Mucosa of stomach (tissue), 1 donor: ENCODE measurements around the gene CALD1.

ENCODE experiments used
- H3K27me3 ChIP-seq: one replicate; pipeline ENCODE4 v1.7.0; 2013; ENCODE audit warnings: mild to moderate bottlenecking, low read length; ENCODE audit not compliant: control insufficient read depth, insufficient read depth
- H3K36me3 ChIP-seq: one replicate; pipeline ENCODE4 v1.7.0; 2013; ENCODE audit warnings: low read length; ENCODE audit not compliant: control insufficient read depth, insufficient read depth
- H3K4me1 ChIP-seq: one replicate; pipeline ENCODE4 v1.7.0; 2013; ENCODE audit warnings: mild to moderate bottlenecking, low read length; ENCODE audit not compliant: control insufficient read depth, insufficient read depth
- H3K4me3 ChIP-seq: one replicate; pipeline ENCODE4 v1.7.0; 2013; ENCODE audit warnings: low read length
- H3K9ac ChIP-seq: one replicate; pipeline ENCODE4 v1.7.0; 2013; ENCODE audit warnings: mild to moderate bottlenecking, low read length, moderate library complexity
- H3K9me3 ChIP-seq: one replicate; pipeline ENCODE4 v1.7.0; 2013; ENCODE audit warnings: mild to moderate bottlenecking, low read length, moderate library complexity; ENCODE audit not compliant: control insufficient read depth
- donor health status: Pancreatic carcinoma.

The CALD1 gene

GRCh38 chr7:134943785-134944400 is 164.5 kb downstream of the CALD1 start:
- no peak overlapping the region for H3K9ac ChIP-seq
- no peak overlapping the region for H3K4me3 ChIP-seq
- H3K36me3 ChIP-seq = no peaks in the 10 kb centered on the region
- H3K27me3 ChIP-seq = no peaks in the 10 kb centered on the region
- no peaks in the 10 kb centered on the region for H3K9me3 ChIP-seq
- no peaks in the 10 kb centered on the region for H3K4me1 ChIP-seq

- Histone ChIP-seq H3K27me3 (no peaks in the 10 kb centered on the region), H3K4me1 (no peaks in the 10 kb centered on the region), H3K36me3 (no peaks in the 10 kb centered on the region), H3K4me3 (no peak overlapping the region), H3K9ac (no peak overlapping the region), H3K9me3 (no peaks in the 10 kb centered on the region)
Observed at GRCh38 chr7:134945691-134946090, 166.3 kb downstream of the CALD1 start.

- Histone ChIP-seq H3K4me3 (no peak overlapping the region), H3K27me3 (no peaks in the 10 kb centered on the region), H3K9me3 (no peaks in the 10 kb centered on the region), H3K36me3 (no peaks in the 10 kb centered on the region), H3K9ac (no peak overlapping the region), H3K4me1 (no peaks in the 10 kb centered on the region)
Observed at GRCh38 chr7:134946260-134946659, 166.8 kb downstream of the CALD1 start.

GRCh38 chr7:134947329-134947728 is 167.9 kb downstream of the CALD1 start:
- Histone ChIP-seq H3K4me3 (no peak overlapping the region), H3K27me3 (no peaks in the 10 kb centered on the region), H3K9ac (no peak overlapping the region), H3K36me3 (no peaks in the 10 kb centered on the region), H3K4me1 (no peaks in the 10 kb centered on the region), H3K9me3 (no peaks in the 10 kb centered on the region)

GRCh38 chr7:134947831-134948230 is 168.4 kb downstream of the CALD1 start:
- Histone ChIP-seq H3K4me1 (no peaks in the 10 kb centered on the region), H3K9me3 (no peaks in the 10 kb centered on the region), H3K4me3 (no peak overlapping the region), H3K27me3 (no peaks in the 10 kb centered on the region), H3K9ac (no peak overlapping the region), H3K36me3 (no peaks in the 10 kb centered on the region)

- Histone ChIP-seq H3K4me1 (no peaks in the 10 kb centered on the region), H3K9me3 (no peaks in the 10 kb centered on the region), H3K27me3 (no peaks in the 10 kb centered on the region), H3K36me3 (no peaks in the 10 kb centered on the region), H3K9ac (no peak overlapping the region), H3K4me3 (no peak overlapping the region)
Observed at GRCh38 chr7:134948246-134948645, 168.8 kb downstream of the CALD1 start.

- Histone ChIP-seq H3K36me3 (no peaks in the 10 kb centered on the region), H3K4me1 (no peaks in the 10 kb centered on the region)
Observed at GRCh38 chr7:134948736-134949135, 169.3 kb downstream of the CALD1 start.

GRCh38 chr7:134949171-134949570 is 169.7 kb downstream of the CALD1 start:
- no peaks in the 10 kb centered on the region for H3K27me3 ChIP-seq
- H3K36me3 ChIP-seq = no peaks in the 10 kb centered on the region
- H3K4me3 ChIP-seq = no peak overlapping the region
- H3K9me3 ChIP-seq = no peaks in the 10 kb centered on the region
- H3K9ac ChIP-seq = no peak overlapping the region
- H3K4me1 ChIP-seq = no peaks in the 10 kb centered on the region

More at GRCh38 chr7:134948736-134949135, 169.3 kb downstream of the CALD1 start:
- H3K27me3 ChIP-seq = no peaks in the 10 kb centered on the region
- H3K9ac ChIP-seq = no peak overlapping the region
- no peak overlapping the region for H3K4me3 ChIP-seq
- H3K9me3 ChIP-seq = no peaks in the 10 kb centered on the region

GRCh38 chr7:134954197-134955082 is 175.0 kb downstream of the CALD1 start:
- no peaks in the 10 kb centered on the region for H3K27me3 ChIP-seq
- H3K36me3 ChIP-seq = no peaks in the 10 kb centered on the region
- no peaks in the 10 kb centered on the region for H3K4me1 ChIP-seq
- H3K9ac ChIP-seq = no peak overlapping the region
- no peaks in the 10 kb centered on the region for H3K9me3 ChIP-seq
- H3K4me3 ChIP-seq = no peak overlapping the region

GRCh38 chr7:134957005-134957404 is 177.6 kb downstream of the CALD1 start:
- Histone ChIP-seq H3K4me3 (no peak overlapping the region), H3K4me1 (no peaks in the 10 kb centered on the region), H3K36me3 (no peaks in the 10 kb centered on the region), H3K27me3 (no peaks in the 10 kb centered on the region), H3K9me3 (no peaks in the 10 kb centered on the region), H3K9ac (no peak overlapping the region)

GRCh38 chr7:134959810-134960209 is 180.4 kb downstream of the CALD1 start:
- H3K4me1 ChIP-seq = no peaks in the 10 kb centered on the region
- no peaks in the 10 kb centered on the region for H3K27me3 ChIP-seq
- no peaks in the 10 kb centered on the region for H3K9me3 ChIP-seq
- no peaks in the 10 kb centered on the region for H3K36me3 ChIP-seq
- H3K9ac ChIP-seq = no peak overlapping the region
- H3K4me3 ChIP-seq = no peak overlapping the region

- Histone ChIP-seq H3K36me3 (no peaks in the 10 kb centered on the region), H3K4me1 (no peaks in the 10 kb centered on the region), H3K27me3 (no peaks in the 10 kb centered on the region), H3K9ac (no peak overlapping the region), H3K9me3 (no peaks in the 10 kb centered on the region), H3K4me3 (no peak overlapping the region)
Observed at GRCh38 chr7:134962270-134962780, 182.9 kb downstream of the CALD1 start.
